Trophoblast cell (in vitro differentiated cells and primary cell): ENCODE measurements around the gene NT5DC3.

Source experiments
- DNase-seq, 2 donors: peaks; one replicate each; pipeline ENCODE4 v3.0.0-alpha.2; 2016
- H2AFZ ChIP-seq: 2 replicates; pipeline ENCODE4 v1.6.1; 2013; ENCODE audit warnings: low read length, moderate library complexity, mild to moderate bottlenecking; ENCODE audit not compliant: insufficient read depth, poor library complexity
- H2AK5ac ChIP-seq: 2 replicates; pipeline ENCODE4 v1.6.1; 2013; ENCODE audit warnings: mild to moderate bottlenecking, low read length
- H2BK120ac ChIP-seq: 2 replicates; pipeline ENCODE4 v1.6.1; 2013; ENCODE audit warnings: low read length, mild to moderate bottlenecking, moderate library complexity; ENCODE audit not compliant: insufficient read depth, poor library complexity
- H2BK12ac ChIP-seq: 2 replicates; pipeline ENCODE4 v1.6.1; 2013; ENCODE audit warnings: mild to moderate bottlenecking, low read length, moderate library complexity
- H2BK5ac ChIP-seq: 2 replicates; pipeline ENCODE4 v1.6.1; 2013; ENCODE audit warnings: low read length, low read depth, moderate library complexity, mild to moderate bottlenecking; ENCODE audit not compliant: poor library complexity
- H3K14ac ChIP-seq: 2 replicates; pipeline ENCODE4 v1.6.1; 2013; ENCODE audit warnings: mild to moderate bottlenecking, low read length
- H3K18ac ChIP-seq: 2 replicates; pipeline ENCODE4 v1.6.1; 2013; ENCODE audit warnings: mild to moderate bottlenecking, low read length
- H3K23ac ChIP-seq: 2 replicates; pipeline ENCODE4 v1.6.1; 2013; ENCODE audit warnings: low read length
- H3K27ac ChIP-seq: 2 replicates; pipeline ENCODE4 v1.5.1; 2013; ENCODE audit warnings: low read depth, mild to moderate bottlenecking, inconsistent platforms, low read length, moderate library complexity
- H3K27me3 ChIP-seq: 2 replicates; pipeline ENCODE4 v1.6.1; 2013; ENCODE audit warnings: inconsistent platforms, mild to moderate bottlenecking, low read length, moderate library complexity; ENCODE audit not compliant: insufficient read depth
- H3K36me3 ChIP-seq, 2 experiments: 1 replicate in 1 of 2; 2 replicates in 1 of 2; pipeline ENCODE4 v1.6.1; 2013; ENCODE audit warnings: low read length in 2 of 2, mild to moderate bottlenecking in 2 of 2, moderate library complexity in 1 of 2; ENCODE audit not compliant: insufficient read depth in 2 of 2, control insufficient read depth in 1 of 2
- H3K4ac ChIP-seq: 2 replicates; pipeline ENCODE4 v1.6.1; 2013; ENCODE audit warnings: low read depth, mild to moderate bottlenecking, low read length, moderate library complexity
- H3K4me1 ChIP-seq, 2 experiments: 1 replicate in 1 of 2; 2 replicates in 1 of 2; pipeline ENCODE4 v1.6.1; 2013; ENCODE audit warnings: low read length in 2 of 2, mild to moderate bottlenecking in 2 of 2, moderate library complexity in 1 of 2; ENCODE audit not compliant: insufficient read depth in 2 of 2, control insufficient read depth in 1 of 2
- H3K4me2 ChIP-seq: 2 replicates; pipeline ENCODE4 v1.6.1; 2013; ENCODE audit warnings: inconsistent platforms, mild to moderate bottlenecking, low read length, moderate library complexity
- H3K4me3 ChIP-seq: 2 replicates; pipeline ENCODE4 v1.5.1; 2013; ENCODE audit warnings: mild to moderate bottlenecking, low read depth, low read length, inconsistent platforms
- H3K79me1 ChIP-seq: one replicate; pipeline ENCODE4 v1.6.1; 2013; ENCODE audit warnings: low read length
- H3K79me2 ChIP-seq: 2 replicates; pipeline ENCODE4 v1.6.1; 2013; ENCODE audit warnings: low read length, mild to moderate bottlenecking; ENCODE audit not compliant: control insufficient read depth, insufficient read depth, poor library complexity
- H3K9ac ChIP-seq: 2 replicates; pipeline ENCODE4 v1.6.1; 2013; ENCODE audit warnings: mild to moderate bottlenecking, low read length
- H3K9me3 ChIP-seq: 2 replicates; pipeline ENCODE4 v1.6.1; 2013; ENCODE audit warnings: low read depth, mild to moderate bottlenecking, control low read depth, inconsistent platforms, low read length; ENCODE audit not compliant: insufficient read depth
- H4K12ac ChIP-seq: 2 replicates; pipeline ENCODE4 v1.6.1; 2013; ENCODE audit warnings: low read depth, mild to moderate bottlenecking, low read length, moderate library complexity
- H4K8ac ChIP-seq: 2 replicates; pipeline ENCODE4 v1.6.1; 2013; ENCODE audit warnings: low read depth, mild to moderate bottlenecking, low read length, moderate library complexity
- H4K91ac ChIP-seq: one replicate; pipeline ENCODE4 v1.6.1; 2013; ENCODE audit warnings: low read depth, mild to moderate bottlenecking, low read length, moderate library complexity
- WGBS: extraction: QIAGEN DNeasy Blood & Tissue Kit; methylation state at CpG from one replicate; pipeline ENCODE4 v1.1.7; 2013; ENCODE audit warnings: missing lambda C conversion rate; ENCODE audit not compliant: insufficient read length, insufficient coverage; ENCODE audit errors: extremely low coverage; 5-methylcytosine and 5-hydroxymethylcytosine counted together

NT5DC3 gene

DNA sequence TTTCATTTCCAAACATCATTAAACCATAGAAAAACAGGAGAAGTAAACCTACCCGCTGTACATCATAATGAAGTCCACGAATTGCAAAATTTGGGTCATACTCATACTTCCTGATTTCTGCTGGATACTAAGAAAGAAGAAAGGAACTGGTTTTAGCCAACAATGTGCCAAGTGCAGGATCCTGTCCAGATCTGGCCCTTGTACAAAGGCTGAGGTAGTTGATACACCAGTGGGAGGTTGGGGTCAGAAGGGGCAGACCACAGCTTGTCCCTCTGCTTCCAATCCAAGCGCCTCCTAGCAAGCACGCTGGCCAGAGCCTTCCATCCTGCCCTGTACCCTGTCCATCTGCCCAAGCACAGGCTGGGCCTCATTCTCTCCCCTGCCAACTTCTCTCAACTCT is 34.2 kb downstream of the NT5DC3 start:
- Histone ChIP-seq H2BK5ac (no peak overlapping the region), H3K27me3 (no peaks in the 10 kb centered on the region), H3K4ac (peak overlapping the region; percentile 52), H3K9ac (peak overlapping the region; percentile 25), H3K23ac (no peak overlapping the region), H3K79me2 (no peaks in the 10 kb centered on the region), H3K27ac (no peak overlapping the region), H3K9me3 (no peaks in the 10 kb centered on the region), H3K4me1 (peaks cover 6 to 14% of the 10 kb centered on the region in 2 experiments), H4K91ac (peak overlapping the region; percentile 28), H3K14ac (no peak overlapping the region), H2BK12ac (peak overlapping the region; percentile 54), H3K79me1 (peaks cover 4% of the 10 kb centered on the region), H3K4me2 (no peak overlapping the region), H2AK5ac (peak overlapping the region; percentile 21), H4K12ac (no peak overlapping the region), H4K8ac (no peak overlapping the region), H3K36me3 (peaks cover 0 to 2% of the 10 kb centered on the region in 2 experiments), H3K4me3 (no peak overlapping the region), H2BK120ac (no peak overlapping the region), H3K18ac (no peak overlapping the region), H2AFZ (no peak overlapping the region)
- whole genome bisulfite sequencing: no CpG with 5 or more reads among the region's 4 CpGs
- DNase-seq: no peak

DNA sequence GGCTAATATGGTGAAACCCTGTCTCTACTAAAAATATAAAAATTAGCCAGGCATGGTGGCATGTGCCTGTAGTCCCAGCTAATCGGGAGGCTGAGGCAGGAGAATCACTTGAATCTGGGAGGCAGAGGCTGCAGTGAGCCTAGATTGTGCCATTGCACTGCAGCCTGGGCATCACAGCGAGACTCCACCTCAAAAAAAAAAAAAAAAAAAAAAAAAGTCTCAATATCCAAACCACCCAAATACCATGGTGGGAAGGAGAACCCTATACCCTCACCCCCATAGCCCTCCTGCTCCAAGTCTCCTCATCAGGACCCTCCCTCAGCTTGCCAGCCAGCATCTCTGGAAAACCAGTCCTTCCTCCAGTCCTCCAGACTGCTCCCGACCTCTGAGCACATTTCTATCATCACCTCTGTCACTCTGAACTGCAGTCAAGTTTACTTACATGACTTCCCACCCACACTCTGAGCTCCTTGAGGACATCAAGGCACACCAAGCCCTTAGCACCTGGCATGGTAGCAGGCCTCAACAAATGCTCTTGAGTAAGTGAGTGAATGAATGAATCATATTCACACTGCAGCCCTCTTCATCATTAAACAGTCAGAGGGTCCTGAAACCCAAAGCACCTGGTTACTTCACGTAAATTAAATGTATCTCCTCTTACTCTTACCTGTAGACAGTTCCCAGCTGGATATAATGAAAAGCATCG is 35.2 kb downstream of the NT5DC3 start:
- no peak for DNase-seq
- Histone ChIP-seq H3K4me2 (no peak overlapping the region), H3K4ac (no peak overlapping the region), H2BK5ac (no peak overlapping the region), H3K9me3 (no peaks in the 10 kb centered on the region), H3K79me1 (peaks cover 6% of the 10 kb centered on the region), H4K12ac (no peak overlapping the region), H3K4me1 (peaks cover 6 to 16% of the 10 kb centered on the region in 2 experiments), H3K9ac (no peak overlapping the region), H3K27me3 (no peaks in the 10 kb centered on the region), H4K8ac (no peak overlapping the region), H2BK120ac (no peak overlapping the region), H3K27ac (no peak overlapping the region), H3K18ac (no peak overlapping the region), H2AK5ac (no peak overlapping the region), H3K4me3 (no peak overlapping the region), H3K23ac (no peak overlapping the region), H3K79me2 (no peaks in the 10 kb centered on the region), H2AFZ (no peak overlapping the region), H4K91ac (no peak overlapping the region), H3K36me3 (peaks cover 0 to under 1% of the 10 kb centered on the region in 2 experiments), H2BK12ac (no peak overlapping the region), H3K14ac (no peak overlapping the region)
- WGBS: no CpG with 5 or more reads among the region's 5 CpGs

- no CpG with 5 or more reads among the region's 1 CpG for WGBS
- H3K14ac ChIP-seq: no peak overlapping the region
- H3K36me3 ChIP-seq: no peaks in the 10 kb centered on the region
- H3K27me3 ChIP-seq: no peaks in the 10 kb centered on the region
- no peak overlapping the region for H2AK5ac ChIP-seq
- no peak overlapping the region for H3K4ac ChIP-seq
- H2BK12ac ChIP-seq: no peak overlapping the region
- H3K79me2 ChIP-seq: no peaks in the 10 kb centered on the region
- no peak overlapping the region for H4K91ac ChIP-seq
- H3K9ac ChIP-seq: no peak overlapping the region
- H3K23ac ChIP-seq: no peak overlapping the region
- H3K9me3 ChIP-seq: no peaks in the 10 kb centered on the region
- H3K79me1 ChIP-seq: peaks cover 6% of the 10 kb centered on the region
- no peak overlapping the region for H4K12ac ChIP-seq
- H2BK5ac ChIP-seq: no peak overlapping the region
- no peak overlapping the region for H2BK120ac ChIP-seq
- H3K4me3 ChIP-seq: no peak overlapping the region
- DNase-seq: no peak
- H4K8ac ChIP-seq: no peak overlapping the region
- no peak overlapping the region for H2AFZ ChIP-seq
- no peak overlapping the region for H3K27ac ChIP-seq
- H3K18ac ChIP-seq: no peak overlapping the region
- no peak overlapping the region for H3K4me2 ChIP-seq
- H3K4me1 ChIP-seq: peaks cover 6 to 18% of the 10 kb centered on the region in 2 experiments
Observed at GRCh38 chr12:103803847-103804246, 37.2 kb downstream of the NT5DC3 start.

- no peaks in the 10 kb centered on the region for H3K36me3 ChIP-seq
- no peak overlapping the region for H2AK5ac ChIP-seq
- H3K4me1 ChIP-seq: peaks cover 13 to 24% of the 10 kb centered on the region in 2 experiments
- no peak overlapping the region for H2BK5ac ChIP-seq
- H3K9ac ChIP-seq: no peak overlapping the region
- no peak overlapping the region for H3K14ac ChIP-seq
- no peaks in the 10 kb centered on the region for H3K9me3 ChIP-seq
- H3K27ac ChIP-seq: no peak overlapping the region
- no peak overlapping the region for H2BK120ac ChIP-seq
- no peak overlapping the region for H4K8ac ChIP-seq
- no CpG with 5 or more reads among the region's 1 CpG for WGBS
- no peak overlapping the region for H3K4me2 ChIP-seq
- H3K79me1 ChIP-seq: peaks cover 9% of the 10 kb centered on the region
- no peaks in the 10 kb centered on the region for H3K27me3 ChIP-seq
- no peak overlapping the region for H2AFZ ChIP-seq
- H3K4ac ChIP-seq: no peak overlapping the region
- H3K23ac ChIP-seq: no peak overlapping the region
- DNase-seq: no peak
- no peak overlapping the region for H2BK12ac ChIP-seq
- no peak overlapping the region for H4K12ac ChIP-seq
- no peaks in the 10 kb centered on the region for H3K79me2 ChIP-seq
- H3K4me3 ChIP-seq: no peak overlapping the region
- no peak overlapping the region for H4K91ac ChIP-seq
- no peak overlapping the region for H3K18ac ChIP-seq
Observed at GRCh38 chr12:103802586-103802886, 38.5 kb downstream of the NT5DC3 start.
